Suprapubic skin (tissue), 3 donors: ENCODE measurements around the gene HSPG2.

ENCODE experiments used
- EP300 ChIP-seq: sonication (generic); formaldehyde crosslinking; IDR thresholded peaks from one replicate; pipeline ENCODE4 v1.6.1; 2017; ENCODE audit warnings: antibody characterized with exemption
- TF ChIP-seq, protein P1 (sequence below), 2 donors: fragments of 200-600 bp in 1 of 2; fragments of 450-650 bp in 1 of 2; sonication (generic) in 1 of 2; IDR thresholded peaks; one replicate each; pipeline ENCODE4 v1.5.1; 2016 to 2019; ENCODE audit warnings: antibody characterized with exemption in 2 of 2, mild to moderate bottlenecking in 1 of 2, moderate library complexity in 1 of 2

- TF ChIP-seq, protein P1, sequence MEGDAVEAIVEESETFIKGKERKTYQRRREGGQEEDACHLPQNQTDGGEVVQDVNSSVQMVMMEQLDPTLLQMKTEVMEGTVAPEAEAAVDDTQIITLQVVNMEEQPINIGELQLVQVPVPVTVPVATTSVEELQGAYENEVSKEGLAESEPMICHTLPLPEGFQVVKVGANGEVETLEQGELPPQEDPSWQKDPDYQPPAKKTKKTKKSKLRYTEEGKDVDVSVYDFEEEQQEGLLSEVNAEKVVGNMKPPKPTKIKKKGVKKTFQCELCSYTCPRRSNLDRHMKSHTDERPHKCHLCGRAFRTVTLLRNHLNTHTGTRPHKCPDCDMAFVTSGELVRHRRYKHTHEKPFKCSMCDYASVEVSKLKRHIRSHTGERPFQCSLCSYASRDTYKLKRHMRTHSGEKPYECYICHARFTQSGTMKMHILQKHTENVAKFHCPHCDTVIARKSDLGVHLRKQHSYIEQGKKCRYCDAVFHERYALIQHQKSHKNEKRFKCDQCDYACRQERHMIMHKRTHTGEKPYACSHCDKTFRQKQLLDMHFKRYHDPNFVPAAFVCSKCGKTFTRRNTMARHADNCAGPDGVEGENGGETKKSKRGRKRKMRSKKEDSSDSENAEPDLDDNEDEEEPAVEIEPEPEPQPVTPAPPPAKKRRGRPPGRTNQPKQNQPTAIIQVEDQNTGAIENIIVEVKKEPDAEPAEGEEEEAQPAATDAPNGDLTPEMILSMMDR (IDR thresholded peaks at IDR 0.05) = no peak
- TF ChIP-seq EP300 = no peak
Observed at GRCh38 chr1:21944733-21945073, 7.6 kb upstream of the HSPG2 start.
